H1 (cell line): ENCODE results near the gene POLR1H. TPM values are rescaled to one million over a fixed set of nuclear protein-coding genes. Genes with fewer than 3 reads are reported as not detected.

Experiments
- CTCF ChIA-PET: fragments of 300-600 bp; sonication (Branson Sonifier 250); formaldehyde crosslinking; loops from one replicate; lab custom pipeline; 2021; ENCODE audit not compliant: partially characterized antibody; lab: Charles Lee
- POLR2A ChIA-PET: fragments of 300-600 bp; sonication (Branson Sonifier 250); formaldehyde crosslinking; loops from one replicate; lab custom pipeline; 2021; ENCODE audit warnings: inconsistent platforms; ENCODE audit not compliant: partially characterized antibody; lab: Charles Lee
- DNase-seq, 2 experiments: peaks; one replicate each; pipeline versions ENCODE4 v3.0.0 to v3.0.0-alpha.2; 2010 to 2022; ENCODE audit warnings: low spot score in 2 of 2, low read depth in 1 of 2, mixed read lengths in 1 of 2
- FAIRE-seq: peaks from 2 replicates; lab custom pipeline; 2011; peaks lifted over from hg19 to GRCh38; lab: Jason Lieb, UNC
- H2AFZ ChIP-seq: 2 replicates; pipeline ENCODE4 v1.8.1; 2012; ENCODE audit warnings: low read length, inconsistent platforms
- H2AK5ac ChIP-seq: 2 replicates; pipeline ENCODE4 v1.6.1; 2013; ENCODE audit warnings: low read depth, low read length
- H2BK120ac ChIP-seq: replicated peaks from 2 replicates; pipeline ENCODE3; 2013; ENCODE audit warnings: low read depth, low read length, inconsistent platforms
- H2BK12ac ChIP-seq: 2 replicates; pipeline ENCODE4 v1.6.1; 2013; ENCODE audit warnings: low read depth, low read length
- H2BK15ac ChIP-seq: 2 replicates; pipeline ENCODE4 v1.6.1; 2013; ENCODE audit warnings: low read length
- H2BK20ac ChIP-seq: 2 replicates; pipeline ENCODE4 v1.6.1; 2013; ENCODE audit warnings: low read length
- H2BK5ac ChIP-seq: 2 replicates; pipeline ENCODE4 v1.6.1; 2013; ENCODE audit warnings: low read depth, low read length
- H3K14ac ChIP-seq: 2 replicates; pipeline ENCODE4 v1.6.1; 2013; ENCODE audit warnings: inconsistent platforms; ENCODE audit not compliant: insufficient read length
- H3K18ac ChIP-seq: 2 replicates; pipeline ENCODE4 v1.6.1; 2013; ENCODE audit warnings: low read length; ENCODE audit errors: extremely low read depth
- H3K23ac ChIP-seq: 2 replicates; pipeline ENCODE4 v1.6.1; 2013; ENCODE audit warnings: inconsistent platforms; ENCODE audit not compliant: insufficient read length
- H3K23me2 ChIP-seq: 2 replicates; pipeline ENCODE4 v1.6.1; 2013; ENCODE audit warnings: low read depth, low read length
- H3K27ac ChIP-seq: 2 replicates; pipeline ENCODE4 v1.6.1; 2011; ENCODE audit warnings: low read depth, low read length, inconsistent platforms
- H3K27me3 ChIP-seq, 4 experiments: replicated peaks in 1 of 4; 1 replicate in 1 of 4; 2 replicates in 3 of 4; pipeline versions ENCODE4 v1.6.1 to v1.8.1; 2011 to 2013; ENCODE audit warnings: low read length in 3 of 4, mild to moderate bottlenecking in 3 of 4, inconsistent platforms in 2 of 4, mixed read lengths in 2 of 4, moderate library complexity in 1 of 4; ENCODE audit not compliant: control insufficient read depth in 3 of 4, insufficient read depth in 3 of 4; ENCODE audit errors: extremely low read depth in 1 of 4
- H3K36me3 ChIP-seq, 4 experiments: 2 replicates each; pipeline versions ENCODE4 v1.6.1 to v1.8.1; 2011 to 2013; ENCODE audit warnings: mild to moderate bottlenecking in 4 of 4, low read length in 3 of 4, moderate library complexity in 2 of 4, control low read depth in 1 of 4, inconsistent platforms in 1 of 4; ENCODE audit not compliant: insufficient read depth in 4 of 4, control insufficient read depth in 2 of 4
- H3K4ac ChIP-seq: replicated peaks from 2 replicates; pipeline ENCODE3; 2013; ENCODE audit warnings: low read length, low read depth, mixed read lengths, inconsistent platforms; ENCODE audit not compliant: insufficient read length
- H3K4me1 ChIP-seq, 4 experiments: replicated peaks in 1 of 4; 1 replicate in 1 of 4; 2 replicates in 3 of 4; pipeline versions ENCODE4 v1.6.1 to v1.8.1; 2011 to 2013; ENCODE audit warnings: low read length in 3 of 4, inconsistent platforms in 2 of 4, mixed read lengths in 1 of 4; ENCODE audit not compliant: insufficient read depth in 4 of 4, control insufficient read depth in 3 of 4
- H3K4me2 ChIP-seq, 2 experiments: 2 replicates each; pipeline versions ENCODE4 v1.6.1 to v1.8.1; 2011 to 2013; ENCODE audit warnings: low read depth in 2 of 2, low read length in 2 of 2, control low read depth in 1 of 2, inconsistent platforms in 1 of 2, mild to moderate bottlenecking in 1 of 2; ENCODE audit not compliant: insufficient read depth in 1 of 2
- H3K4me3 ChIP-seq, 4 experiments: fragments of 200-600, 300-600 bp in 1 of 4; sonication (generic), shearing (Covaris generic), sonication (Bioruptor Twin) in 1 of 4; 2 replicates each; pipeline versions ENCODE4 v1.5.1 to v1.8.1; 2011 to 2016; ENCODE audit warnings: low read length in 4 of 4, low read depth in 3 of 4, control low read depth in 2 of 4, inconsistent platforms in 2 of 4, mild to moderate bottlenecking in 2 of 4, mixed read lengths in 1 of 4, moderate library complexity in 1 of 4; ENCODE audit not compliant: insufficient read depth in 2 of 4; ENCODE audit errors: extremely low read depth in 1 of 4
- H3K56ac ChIP-seq: replicated peaks from 2 replicates; pipeline ENCODE3; 2013; ENCODE audit warnings: low read depth, mild to moderate bottlenecking, mixed read lengths, low read length, inconsistent platforms; ENCODE audit not compliant: insufficient read length
- H3K79me1 ChIP-seq: 2 replicates; pipeline ENCODE4 v1.6.1; 2013; ENCODE audit warnings: low read depth, low read length, control low read depth
- H3K79me2 ChIP-seq, 2 experiments: 2 replicates each; pipeline versions ENCODE4 v1.6.1 to v1.8.1; 2012 to 2013; ENCODE audit warnings: low read length in 2 of 2, mild to moderate bottlenecking in 2 of 2, inconsistent platforms in 1 of 2; ENCODE audit not compliant: insufficient read depth in 2 of 2, control insufficient read depth in 1 of 2
- H3K9ac ChIP-seq, 4 experiments: replicated peaks in 1 of 4; 1 replicate in 1 of 4; 2 replicates in 3 of 4; pipeline versions ENCODE4 v1.6.1 to v1.8.1; 2011 to 2013; ENCODE audit warnings: low read depth in 3 of 4, low read length in 3 of 4, control low read depth in 2 of 4, mild to moderate bottlenecking in 2 of 4, moderate library complexity in 2 of 4, inconsistent platforms in 1 of 4; ENCODE audit errors: extremely low read depth in 1 of 4
- H3K9me3 ChIP-seq, 2 experiments: 2 replicates each; pipeline versions ENCODE4 v1.6.1 to v1.8.1; 2012 to 2013; ENCODE audit warnings: mild to moderate bottlenecking in 2 of 2, moderate library complexity in 2 of 2, control low read depth in 1 of 2, inconsistent platforms in 1 of 2, low read depth in 1 of 2, low read length in 1 of 2, mixed read lengths in 1 of 2; ENCODE audit not compliant: insufficient read depth in 2 of 2
- H4K20me1 ChIP-seq, 2 experiments: replicated peaks in 1 of 2; 2 replicates each; pipeline versions ENCODE3 to v1.8.1; 2011 to 2013; ENCODE audit warnings: inconsistent platforms in 2 of 2, low read length in 2 of 2, mild to moderate bottlenecking in 1 of 2; ENCODE audit not compliant: insufficient read depth in 2 of 2, control insufficient read depth in 1 of 2
- H4K5ac ChIP-seq: 2 replicates; pipeline ENCODE4 v1.6.1; 2013; ENCODE audit warnings: low read length, low read depth, mixed read lengths, inconsistent platforms; ENCODE audit not compliant: insufficient read length
- H4K8ac ChIP-seq: 2 replicates; pipeline ENCODE4 v1.8.0; 2013; ENCODE audit warnings: mild to moderate bottlenecking, moderate library complexity, low read length, inconsistent platforms; ENCODE audit not compliant: insufficient read depth; ENCODE audit errors: extremely low read depth
- H4K91ac ChIP-seq: replicated peaks from 2 replicates; pipeline ENCODE3; 2013; ENCODE audit warnings: low read length, mixed read lengths, inconsistent platforms; ENCODE audit not compliant: insufficient read length
- RAD21 ChIP-seq, 2 experiments: IDR thresholded peaks in 1 of 2; conservative IDR thresholded peaks in 1 of 2; 2 replicates each; pipeline ENCODE4 v1.6.1; 2011; ENCODE audit warnings: low read depth in 2 of 2, low read length in 2 of 2, improper control_type of control experiment in 1 of 2, inconsistent platforms in 1 of 2, mild to moderate bottlenecking in 1 of 2, moderate library complexity in 1 of 2
- SP1 ChIP-seq: IDR thresholded peaks from 2 replicates; pipeline ENCODE4 v1.6.1; 2011; ENCODE audit warnings: low read depth, low read length
- WGBS, 2 experiments: shearing (Covaris generic) in 1 of 2; methylation state at CpG; one replicate each; pipeline versions ENCODE4 v1.1.6 to v1.1.7; 2013 to 2015; ENCODE audit warnings: low lambda C conversion rate in 2 of 2, mixed read lengths in 2 of 2, inconsistent platforms in 1 of 2, low coverage in 1 of 2, missing lambda C conversion rate in 1 of 2; ENCODE audit not compliant: insufficient replicate concordance in 2 of 2, insufficient coverage in 1 of 2, insufficient read length in 1 of 2; ENCODE audit errors: extremely low coverage in 1 of 2, missing lambda C conversion rate in 1 of 2; 5-methylcytosine and 5-hydroxymethylcytosine counted together
- polyA plus RNA-seq, 7 experiments: library from polyadenylated mRNA; depleted of rRNA in 3 of 7; stranded (reverse) in 5 of 7; unstranded in 2 of 7; fragments of >200 nt in 5 of 7; fragments of 200-250 nt in 2 of 7; gene quantifications; 1 replicate in 5 of 7; 2 replicates in 1 of 7; 4 replicates in 1 of 7; pipeline versions ENCODE4 v1.2.1 to v1.2.3, GENCODE V29; 2011 to 2013; ENCODE audit warnings: missing spikeins in 2 of 7, mixed read lengths in 2 of 7
- total RNA-seq: library from RNA; stranded (reverse); fragmentation: NEBNext Ultra II Directional; extraction: Animal tissue kit (Norgen Biotek cat#: 25700); gene quantifications from 2 replicates; pipeline ENCODE4 v1.2.1, GENCODE V29; 2021

Gene POLR1H
- total and polyA plus RNA-seq, 2 of the 8 experiments (the other 6 are each of a cell fraction or from before 2014, with no cell fraction given) = 31.5 to 82.2 TPM

GRCh38 chr6:30066577-30067459, 5.8 kb downstream of the POLR1H start, which contains the start of gene PPP1R11:
PPP1R11 (plus strand) TSS chr6:30067198; CDS start chr6:30067411, 213 bp downstream.
- no peak within 1 kb of the TSS for H4K8ac ChIP-seq
- FAIRE-seq = peak; percentile 69
- peak; percentile 91 to 97 for DNase-seq
- H3K27me3 ChIP-seq = peaks cover 9 to 17% (median 16%) of the 10 kb centered on the region in 4 experiments
- WGBS, 2 experiments = 2% methylated on average over 39 of the region's 46 CpGs; no CpG with 5 or more reads in 1 of the 2 experiments
- H3K23ac ChIP-seq = no peak within 1 kb of the TSS
- ChIA-PET CTCF (interaction anchor here (0.7 to 0.9 kb wide), 2 partner anchors 25 to 64 kb away, joined by 3 to 4 read pairs; no protein-coding TSS in a partner anchor), POLR2A (interaction anchor here (1.3 to 1.5 kb wide), 3 partner anchors 20 to 146 kb away, joined by 4 to 6 read pairs (median 5); partner anchors contain the start of gene TRIM26)
- H3K56ac ChIP-seq = no peak within 1 kb of the TSS
- no peak within 1 kb of the TSS for H2BK120ac ChIP-seq
- peak within 1 kb of the TSS; percentile 65; the same call in 1 of the 2 replicates for H3K27ac ChIP-seq
- no peak within 1 kb of the TSS for H2BK12ac ChIP-seq
- peak within 1 kb of the TSS; percentile 99 for H2AFZ ChIP-seq
- no peaks in the 10 kb centered on the region for H3K9me3 ChIP-seq
- H4K20me1 ChIP-seq = no peaks in the 10 kb centered on the region
- peaks cover 13% of the 10 kb centered on the region for H3K23me2 ChIP-seq
- peaks cover 0 to 13% (median 9%) of the 10 kb centered on the region in 4 experiments; a peak in 5 of 7 replicates for H3K4me1 ChIP-seq
- peak within 1 kb of the TSS; percentile 89 for H3K18ac ChIP-seq
- H3K14ac ChIP-seq = no peak within 1 kb of the TSS
- H3K9ac ChIP-seq = peak within 1 kb of the TSS in 3 of 4 experiments; percentile 56 to 88 (median 66); a peak in 6 of 7 replicates
- no peak within 1 kb of the TSS for H2BK20ac ChIP-seq
- H3K4me3 ChIP-seq = peak within 1 kb of the TSS; percentile 73 to 97 (median 83)
- H3K79me2 ChIP-seq = 0 out of 4 replicates have a peak, but pooled peaks cover 0 to 5% of the 10 kb centered on the region in 2 experiments
- peak within 1 kb of the TSS; percentile 91 for H2BK5ac ChIP-seq
- H4K91ac ChIP-seq = peak within 1 kb of the TSS; percentile 57
- peak within 1 kb of the TSS; percentile 79 for H3K4me2 ChIP-seq
- peak within 1 kb of the TSS; percentile 83; the same call in 1 of the 2 replicates for H2BK15ac ChIP-seq
- H3K79me1 ChIP-seq = no peaks in the 10 kb centered on the region
- peak within 1 kb of the TSS; percentile 61 for H3K4ac ChIP-seq
- no peak within 1 kb of the TSS for H2AK5ac ChIP-seq
- H3K36me3 ChIP-seq = no peaks in the 10 kb centered on the region; a peak in 2 of 8 replicates
- H4K5ac ChIP-seq = peak within 1 kb of the TSS; percentile 89
- TF ChIP-seq SP1 = peak; percentile 6; the same call in 1 of the 2 replicates
- no peak for TF ChIP-seq RAD21 (IDR thresholded peaks at IDR 0.05 in 1 of 2, conservative IDR thresholded peaks at IDR 0.05 in 1 of 2; ENCODE audit: low read depth in 2 of 2, low read length in 2 of 2)
